Mesendoderm (in vitro differentiated cells): ENCODE measurements around the gene MPP3.
A peak's percentile ranks its signal among the peaks of the same experiment; 100 is the strongest.
"Not testable (repeated sequence)": the region's sequence is repeated elsewhere in the genome, so short reads cannot be mapped to it uniquely, and the experiment has no call there.

Experiments used
- DNase-seq: peaks from one replicate; pipeline ENCODE4 v3.0.0; 2013
- H2AK5ac ChIP-seq: 2 replicates; pipeline ENCODE4 v1.6.1; 2013; ENCODE audit warnings: low read length, inconsistent platforms
- H2BK120ac ChIP-seq: 2 replicates; pipeline ENCODE4 v1.6.1; 2013; ENCODE audit warnings: low read depth, mild to moderate bottlenecking, low read length, moderate library complexity, mixed read lengths
- H2BK15ac ChIP-seq: replicated peaks from 2 replicates; pipeline ENCODE4 v1.6.1; 2013; ENCODE audit warnings: low read depth, mild to moderate bottlenecking, moderate library complexity
- H2BK5ac ChIP-seq: 2 replicates; pipeline ENCODE4 v1.6.1; 2013; ENCODE audit warnings: low read length, inconsistent platforms
- H3K18ac ChIP-seq: 2 replicates; pipeline ENCODE4 v1.6.1; 2013; ENCODE audit warnings: mild to moderate bottlenecking, low read length, mixed read lengths
- H3K23ac ChIP-seq: one replicate; pipeline ENCODE4 v1.6.1; 2013; ENCODE audit warnings: low read length
- H3K27ac ChIP-seq: 2 replicates; pipeline ENCODE4 v1.5.1; 2013; ENCODE audit warnings: low read depth, mild to moderate bottlenecking, inconsistent platforms, low read length, moderate library complexity
- H3K27me3 ChIP-seq: 2 replicates; pipeline ENCODE4 v1.6.1; 2013; ENCODE audit warnings: low read length, control low read depth, mild to moderate bottlenecking, inconsistent platforms; ENCODE audit not compliant: insufficient read depth, poor library complexity
- H3K36me3 ChIP-seq: 2 replicates; pipeline ENCODE4 v1.6.1; 2013; ENCODE audit warnings: low read length, inconsistent platforms; ENCODE audit not compliant: control insufficient read depth, insufficient read depth
- H3K4ac ChIP-seq: one replicate; pipeline ENCODE4 v1.6.1; 2013; ENCODE audit warnings: low read depth, mild to moderate bottlenecking, low read length, moderate library complexity
- H3K4me1 ChIP-seq: 2 replicates; pipeline ENCODE4 v1.6.1; 2013; ENCODE audit warnings: low read depth, low read length, inconsistent platforms; ENCODE audit not compliant: control insufficient read depth
- H3K4me2 ChIP-seq: 2 replicates; pipeline ENCODE4 v1.6.1; 2013; ENCODE audit warnings: low read length
- H3K4me3 ChIP-seq: 2 replicates; pipeline ENCODE4 v1.5.1; 2013; ENCODE audit warnings: mild to moderate bottlenecking, low read length
- H3K56ac ChIP-seq: one replicate; pipeline ENCODE4 v1.6.1; 2013; ENCODE audit warnings: low read length
- H3K79me1 ChIP-seq: 2 replicates; pipeline ENCODE4 v1.6.1; 2013; ENCODE audit warnings: low read length, inconsistent platforms
- H3K79me2 ChIP-seq: 2 replicates; pipeline ENCODE4 v1.6.1; 2013; ENCODE audit warnings: mild to moderate bottlenecking, low read length; ENCODE audit not compliant: control insufficient read depth, insufficient read depth
- H3K9ac ChIP-seq: 2 replicates; pipeline ENCODE4 v1.6.1; 2013; ENCODE audit warnings: low read length, inconsistent platforms
- H4K5ac ChIP-seq: one replicate; pipeline ENCODE4 v1.6.1; 2013; ENCODE audit warnings: low read length
- H4K8ac ChIP-seq: one replicate; pipeline ENCODE4 v1.6.1; 2013; ENCODE audit warnings: low read depth, mild to moderate bottlenecking, control low read depth, low read length, moderate library complexity
- WGBS: extraction: QIAGEN DNeasy Blood & Tissue Kit; methylation state at CpG from one replicate; pipeline ENCODE4 v1.1.7; 2013; ENCODE audit warnings: low lambda C conversion rate, missing lambda C conversion rate; ENCODE audit not compliant: insufficient coverage; ENCODE audit errors: extremely low coverage; 5-methylcytosine and 5-hydroxymethylcytosine counted together

MPP3 gene

GRCh38 chr17:43803758-43804157, 29.2 kb downstream of the MPP3 start:
- no peak overlapping the region for H3K18ac ChIP-seq
- H3K56ac ChIP-seq: no peak overlapping the region
- H3K23ac ChIP-seq: no peak overlapping the region
- peak; percentile 32 for DNase-seq
- no peaks in the 10 kb centered on the region for H3K79me1 ChIP-seq
- H3K27ac ChIP-seq: no peak overlapping the region
- H3K36me3 ChIP-seq: no peaks in the 10 kb centered on the region
- H2AK5ac ChIP-seq: no peak overlapping the region
- no peak overlapping the region for H3K4ac ChIP-seq
- H2BK15ac ChIP-seq: no peak overlapping the region
- H3K9ac ChIP-seq: no peak overlapping the region
- no peaks in the 10 kb centered on the region for H3K79me2 ChIP-seq
- no peak overlapping the region for H3K4me2 ChIP-seq
- H4K8ac ChIP-seq: no peak overlapping the region
- no peaks in the 10 kb centered on the region for H3K27me3 ChIP-seq
- no peak overlapping the region for H2BK5ac ChIP-seq
- H4K5ac ChIP-seq: no peak overlapping the region
- no peak overlapping the region for H2BK120ac ChIP-seq
- H3K4me1 ChIP-seq: no peaks in the 10 kb centered on the region
- no peak overlapping the region for H3K4me3 ChIP-seq
- WGBS: no CpG with 5 or more reads among the region's 4 CpGs

GRCh38 chr17:43801844-43802243, 31.1 kb downstream of the MPP3 start:
- Histone ChIP-seq H3K27me3 (no peaks in the 10 kb centered on the region), H3K4me1 (no peaks in the 10 kb centered on the region), H3K56ac (no peak overlapping the region), H3K4ac (no peak overlapping the region), H3K18ac (no peak overlapping the region), H3K79me2 (no peaks in the 10 kb centered on the region), H3K4me3 (no peak overlapping the region), H3K27ac (no peak overlapping the region), H2BK120ac (no peak overlapping the region), H3K4me2 (no peak overlapping the region), H3K23ac (no peak overlapping the region), H4K8ac (no peak overlapping the region), H3K36me3 (no peaks in the 10 kb centered on the region), H3K9ac (no peak overlapping the region), H2AK5ac (no peak overlapping the region), H3K79me1 (no peaks in the 10 kb centered on the region), H2BK15ac (no peak overlapping the region), H4K5ac (no peak overlapping the region), H2BK5ac (no peak overlapping the region)
- no peak for DNase-seq
- WGBS: no CpG with 5 or more reads among the region's 3 CpGs

- whole genome bisulfite sequencing: no CpG with 5 or more reads among the region's 3 CpGs
- H3K4ac ChIP-seq: no peak overlapping the region
- no peak overlapping the region for H3K23ac ChIP-seq
- H3K79me1 ChIP-seq: no peaks in the 10 kb centered on the region
- H3K4me3 ChIP-seq: no peak overlapping the region
- no peaks in the 10 kb centered on the region for H3K4me1 ChIP-seq
- H4K8ac ChIP-seq: no peak overlapping the region
- no peaks in the 10 kb centered on the region for H3K27me3 ChIP-seq
- no peak overlapping the region for H3K56ac ChIP-seq
- H2BK5ac ChIP-seq: no peak overlapping the region
- no peak overlapping the region for H2BK15ac ChIP-seq
- no peak overlapping the region for H2AK5ac ChIP-seq
- H3K18ac ChIP-seq: no peak overlapping the region
- H2BK120ac ChIP-seq: no peak overlapping the region
- no peaks in the 10 kb centered on the region for H3K36me3 ChIP-seq
- no peak overlapping the region for H4K5ac ChIP-seq
- no peaks in the 10 kb centered on the region for H3K79me2 ChIP-seq
- no peak overlapping the region for H3K4me2 ChIP-seq
- H3K27ac ChIP-seq: no peak overlapping the region
- no peak for DNase-seq
- no peak overlapping the region for H3K9ac ChIP-seq
These were observed 32.2 kb downstream of the MPP3 start for GRCh38 chr17:43800736-43801135.

GRCh38 chr17:43799047-43799446, 33.9 kb downstream of the MPP3 start:
- Histone ChIP-seq H3K4me1 (no peaks in the 10 kb centered on the region), H2BK120ac (no peak overlapping the region), H3K79me1 (no peaks in the 10 kb centered on the region), H3K79me2 (no peaks in the 10 kb centered on the region), H3K23ac (no peak overlapping the region), H3K4me2 (no peak overlapping the region), H3K4ac (no peak overlapping the region), H2BK15ac (no peak overlapping the region), H4K8ac (no peak overlapping the region), H3K4me3 (no peak overlapping the region), H3K27ac (no peak overlapping the region), H3K56ac (no peak overlapping the region), H2AK5ac (no peak overlapping the region), H3K27me3 (no peaks in the 10 kb centered on the region), H4K5ac (no peak overlapping the region), H3K36me3 (no peaks in the 10 kb centered on the region), H2BK5ac (no peak overlapping the region), H3K9ac (no peak overlapping the region), H3K18ac (no peak overlapping the region)
- DNase-seq: no peak
- WGBS: no CpG with 5 or more reads among the region's 2 CpGs

GRCh38 chr17:43798024-43798423, 34.9 kb downstream of the MPP3 start:
- not testable (repeated sequence) for H2BK15ac ChIP-seq, H3K4me1 ChIP-seq
- WGBS: no CpG with 5 or more reads among the region's 9 CpGs

GRCh38 chr17:43792668-43793067, 40.3 kb downstream of the MPP3 start:
- H3K4me2 ChIP-seq, H2AK5ac ChIP-seq, H2BK15ac ChIP-seq, H2BK120ac ChIP-seq, H3K36me3 ChIP-seq, H3K9ac ChIP-seq, H3K4me1 ChIP-seq, H4K8ac ChIP-seq, H3K23ac ChIP-seq, H3K79me2 ChIP-seq, H2BK5ac ChIP-seq, DNase-seq, H3K56ac ChIP-seq, H3K4ac ChIP-seq, H3K27ac ChIP-seq, H3K27me3 ChIP-seq, H4K5ac ChIP-seq, H3K79me1 ChIP-seq, H3K4me3 ChIP-seq, H3K18ac ChIP-seq: not testable (repeated sequence)
- no CpG with 5 or more reads among the region's 4 CpGs for WGBS

More at GRCh38 chr17:43798024-43798423, 34.9 kb downstream of the MPP3 start:
- not testable (repeated sequence) for H3K4ac ChIP-seq, H3K36me3 ChIP-seq, H2BK120ac ChIP-seq, H3K79me2 ChIP-seq, H3K23ac ChIP-seq, H3K79me1 ChIP-seq, H3K18ac ChIP-seq, H3K56ac ChIP-seq, H2AK5ac ChIP-seq, H3K27me3 ChIP-seq, H3K9ac ChIP-seq, DNase-seq, H3K4me3 ChIP-seq, H4K8ac ChIP-seq, H3K4me2 ChIP-seq, H4K5ac ChIP-seq, H3K27ac ChIP-seq, H2BK5ac ChIP-seq
